GM12892 (cell line): ENCODE measurements around the gene PHF1.

Experiments used
- POLR2A ChIP-seq: IDR thresholded peaks from 2 replicates; pipeline ENCODE4 v1.6.1; 2011; ENCODE audit warnings: low read depth, low read length, control low read depth
- POLR2AphosphoS5 ChIP-seq: IDR thresholded peaks from 2 replicates; pipeline ENCODE4 v1.6.1; 2011; ENCODE audit warnings: low read depth, low read length, control low read depth

DNA sequence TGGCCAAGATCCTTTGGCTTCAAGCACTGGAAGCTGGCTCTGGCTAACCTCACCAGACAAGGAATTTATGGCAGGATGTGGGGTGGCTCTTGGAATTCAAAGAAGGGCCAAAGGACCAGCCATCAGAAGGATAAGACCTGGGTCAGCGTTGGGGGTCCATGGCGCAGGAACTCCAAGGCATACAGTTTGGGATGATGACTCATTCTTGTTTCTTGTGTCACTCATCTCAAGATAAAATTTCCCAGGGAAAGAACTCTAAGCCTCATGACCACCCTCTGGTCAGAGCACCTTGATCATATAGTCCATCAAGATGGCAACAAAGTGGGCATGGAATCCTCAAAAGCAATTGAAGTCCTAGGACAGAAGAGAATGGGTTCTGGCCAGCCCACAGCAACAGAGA lies 48.4 kb downstream of the PHF1 start:
- TF ChIP-seq POLR2A (no peak), POLR2AphosphoS5 (no peak)
